ENCODE data around the gene SCAMP4.

DNA sequence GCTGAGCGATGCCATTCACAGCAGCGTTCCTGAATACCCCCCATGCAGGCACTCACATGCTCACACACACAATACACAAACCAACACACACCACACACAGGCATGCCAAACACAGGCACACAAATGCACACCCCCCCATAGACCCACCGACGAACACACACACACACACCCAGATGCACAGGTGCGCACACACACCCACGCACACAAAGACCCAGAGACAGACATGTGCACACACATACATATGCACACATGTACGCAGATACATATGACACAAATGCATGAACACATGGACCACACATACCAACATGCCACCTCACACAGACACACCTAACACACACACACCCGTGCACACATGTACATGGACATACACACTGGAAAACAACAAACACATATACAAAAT is 28.7 kb downstream of the SCAMP4 start:
- TF ChIP-seq, protein P1, sequence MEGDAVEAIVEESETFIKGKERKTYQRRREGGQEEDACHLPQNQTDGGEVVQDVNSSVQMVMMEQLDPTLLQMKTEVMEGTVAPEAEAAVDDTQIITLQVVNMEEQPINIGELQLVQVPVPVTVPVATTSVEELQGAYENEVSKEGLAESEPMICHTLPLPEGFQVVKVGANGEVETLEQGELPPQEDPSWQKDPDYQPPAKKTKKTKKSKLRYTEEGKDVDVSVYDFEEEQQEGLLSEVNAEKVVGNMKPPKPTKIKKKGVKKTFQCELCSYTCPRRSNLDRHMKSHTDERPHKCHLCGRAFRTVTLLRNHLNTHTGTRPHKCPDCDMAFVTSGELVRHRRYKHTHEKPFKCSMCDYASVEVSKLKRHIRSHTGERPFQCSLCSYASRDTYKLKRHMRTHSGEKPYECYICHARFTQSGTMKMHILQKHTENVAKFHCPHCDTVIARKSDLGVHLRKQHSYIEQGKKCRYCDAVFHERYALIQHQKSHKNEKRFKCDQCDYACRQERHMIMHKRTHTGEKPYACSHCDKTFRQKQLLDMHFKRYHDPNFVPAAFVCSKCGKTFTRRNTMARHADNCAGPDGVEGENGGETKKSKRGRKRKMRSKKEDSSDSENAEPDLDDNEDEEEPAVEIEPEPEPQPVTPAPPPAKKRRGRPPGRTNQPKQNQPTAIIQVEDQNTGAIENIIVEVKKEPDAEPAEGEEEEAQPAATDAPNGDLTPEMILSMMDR (IDR thresholded peaks at IDR 0.05), result no peak
- no peak for TF ChIP-seq POLR2A (IDR thresholded peaks at IDR 0.05)
